ENCODE data around the gene GPR37L1. TPM values are rescaled to one million over a fixed set of nuclear protein-coding genes. Genes with fewer than 3 reads are reported as not detected.

GPR37L1 gene
- total and polyA plus RNA-seq, 10 of the 15 experiments (the other 5 are each of a cell fraction or from before 2014, with no cell fraction given), result under 0.01 to 0.08 (median 0.02) TPM; not detected in 5

DNA sequence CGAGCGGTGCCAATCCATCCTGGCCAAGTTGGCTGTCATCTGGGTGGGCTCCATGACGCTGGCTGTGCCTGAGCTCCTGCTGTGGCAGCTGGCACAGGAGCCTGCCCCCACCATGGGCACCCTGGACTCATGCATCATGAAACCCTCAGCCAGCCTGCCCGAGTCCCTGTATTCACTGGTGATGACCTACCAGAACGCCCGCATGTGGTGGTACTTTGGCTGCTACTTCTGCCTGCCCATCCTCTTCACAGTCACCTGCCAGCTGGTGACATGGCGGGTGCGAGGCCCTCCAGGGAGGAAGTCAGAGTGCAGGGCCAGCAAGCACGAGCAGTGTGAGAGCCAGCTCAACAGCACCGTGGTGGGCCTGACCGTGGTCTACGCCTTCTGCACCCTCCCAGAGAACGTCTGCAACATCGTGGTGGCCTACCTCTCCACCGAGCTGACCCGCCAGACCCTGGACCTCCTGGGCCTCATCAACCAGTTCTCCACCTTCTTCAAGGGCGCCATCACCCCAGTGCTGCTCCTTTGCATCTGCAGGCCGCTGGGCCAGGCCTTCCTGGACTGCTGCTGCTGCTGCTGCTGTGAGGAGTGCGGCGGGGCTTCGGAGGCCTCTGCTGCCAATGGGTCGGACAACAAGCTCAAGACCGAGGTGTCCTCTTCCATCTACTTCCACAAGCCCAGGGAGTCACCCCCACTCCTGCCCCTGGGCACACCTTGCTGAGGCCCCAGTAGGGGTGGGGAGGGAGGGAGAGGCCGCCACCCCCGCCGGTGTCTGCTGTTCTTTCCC, 5.3 kb downstream of the GPR37L1 start:
- H3K4me3 ChIP-seq, result no peak overlapping the region
- POLR2A ChIA-PET, result no interaction called here
- CTCF ChIA-PET, result interaction anchor here (1.2 kb wide), 1 partner anchor 122 kb away, joined by 3 read pairs; no protein-coding TSS in a partner anchor
- ATAC-seq (no peak), FAIRE-seq (no peak), DNase-seq (ENCODE audit: low read depth, low spot score) (no peak)
- peaks cover 0 to 2% of the 10 kb centered on the region in 2 experiments for H3K27me3 ChIP-seq (replicated peaks in 1 of 2; ENCODE audit: control insufficient read depth in 2 of 2, insufficient read depth in 2 of 2, low read length in 1 of 2)
- H4K20me1 ChIP-seq (ENCODE audit: control insufficient read depth, insufficient read depth), result peaks cover 3% of the 10 kb centered on the region; the same call in 1 of the 2 replicates
- RAD21 ChIA-PET (ENCODE audit: unreplicated experiment), result no interaction called here
- no peak overlapping the region for H3K27ac ChIP-seq (ENCODE audit: control insufficient read depth, insufficient read depth)
- SMC1A ChIA-PET (ENCODE audit: uncharacterized antibody, unreplicated experiment), result no interaction called here
- no peak overlapping the region for H3K9ac ChIP-seq (ENCODE audit: control insufficient read depth, insufficient read depth, low read length)
- H3K4me1 ChIP-seq (ENCODE audit: control insufficient read depth, insufficient read depth, low read length), result no peaks in the 10 kb centered on the region
- no peaks in the 10 kb centered on the region for H3K79me2 ChIP-seq (ENCODE audit: control insufficient read depth, insufficient read depth, low read length)
- intact Hi-C loops (cut with micrococcal nuclease; ENCODE audit: unreplicated experiment), result no loop called here
- H3K4me2 ChIP-seq (ENCODE audit: control insufficient read depth, insufficient read depth), result no peak overlapping the region
- no TSS peak for BruUV-seq (replicated peaks)
- in situ Hi-C loops (cut with MboI), result no loop called here
- H3K36me3 ChIP-seq (ENCODE audit: control insufficient read depth in 2 of 2, insufficient read depth in 2 of 2, low read length in 1 of 2), result peaks cover 0 to 5% of the 10 kb centered on the region in 2 experiments; a peak in 3 of 4 replicates
- WGBS (ENCODE audit: insufficient coverage, insufficient replicate concordance, low lambda C conversion rate, missing lambda C conversion rate), result 72% methylated on average over 25 of the region's 26 CpGs
- TF ChIP-seq ZZZ3 (IDR thresholded peaks at IDR 0.05; ENCODE audit: control insufficient read depth, insufficient read length, low read depth), result no peak
- no peak for TF ChIP-seq POLR2AphosphoS5 (IDR thresholded peaks at IDR 0.05; ENCODE audit: low read length)
- no peak for TF ChIP-seq NFYB (IDR thresholded peaks at IDR 0.05; ENCODE audit: insufficient read depth, low read depth, low read length)
- no peak for TF ChIP-seq JUND (IDR thresholded peaks at IDR 0.05; ENCODE audit: low read depth, low read length)
- TF ChIP-seq, protein P1, sequence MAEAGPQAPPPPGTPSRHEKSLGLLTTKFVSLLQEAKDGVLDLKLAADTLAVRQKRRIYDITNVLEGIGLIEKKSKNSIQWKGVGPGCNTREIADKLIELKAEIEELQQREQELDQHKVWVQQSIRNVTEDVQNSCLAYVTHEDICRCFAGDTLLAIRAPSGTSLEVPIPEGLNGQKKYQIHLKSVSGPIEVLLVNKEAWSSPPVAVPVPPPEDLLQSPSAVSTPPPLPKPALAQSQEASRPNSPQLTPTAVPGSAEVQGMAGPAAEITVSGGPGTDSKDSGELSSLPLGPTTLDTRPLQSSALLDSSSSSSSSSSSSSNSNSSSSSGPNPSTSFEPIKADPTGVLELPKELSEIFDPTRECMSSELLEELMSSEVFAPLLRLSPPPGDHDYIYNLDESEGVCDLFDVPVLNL (IDR thresholded peaks at IDR 0.05; ENCODE audit: low read depth, low read length), result no peak
- no peak for TF ChIP-seq MYC (IDR thresholded peaks at IDR 0.05; ENCODE audit: insufficient read depth, insufficient read length, insufficient replicate concordance, low read length, severe bottlenecking)
- TF ChIP-seq SUPT20H (IDR thresholded peaks at IDR 0.05; ENCODE audit: borderline replicate concordance, control insufficient read depth, low read depth, low read length), result no peak
- TF ChIP-seq BRCA1 (IDR thresholded peaks at IDR 0.05; ENCODE audit: low read depth, low read length), result no peak
- TF ChIP-seq SIX5 (IDR thresholded peaks at IDR 0.05; ENCODE audit: low read depth, low read length, severe bottlenecking), result no peak
- TF ChIP-seq SMAD5 (IDR thresholded peaks at IDR 0.05; ENCODE audit: low read depth), result no peak
- TF ChIP-seq, protein P2, sequence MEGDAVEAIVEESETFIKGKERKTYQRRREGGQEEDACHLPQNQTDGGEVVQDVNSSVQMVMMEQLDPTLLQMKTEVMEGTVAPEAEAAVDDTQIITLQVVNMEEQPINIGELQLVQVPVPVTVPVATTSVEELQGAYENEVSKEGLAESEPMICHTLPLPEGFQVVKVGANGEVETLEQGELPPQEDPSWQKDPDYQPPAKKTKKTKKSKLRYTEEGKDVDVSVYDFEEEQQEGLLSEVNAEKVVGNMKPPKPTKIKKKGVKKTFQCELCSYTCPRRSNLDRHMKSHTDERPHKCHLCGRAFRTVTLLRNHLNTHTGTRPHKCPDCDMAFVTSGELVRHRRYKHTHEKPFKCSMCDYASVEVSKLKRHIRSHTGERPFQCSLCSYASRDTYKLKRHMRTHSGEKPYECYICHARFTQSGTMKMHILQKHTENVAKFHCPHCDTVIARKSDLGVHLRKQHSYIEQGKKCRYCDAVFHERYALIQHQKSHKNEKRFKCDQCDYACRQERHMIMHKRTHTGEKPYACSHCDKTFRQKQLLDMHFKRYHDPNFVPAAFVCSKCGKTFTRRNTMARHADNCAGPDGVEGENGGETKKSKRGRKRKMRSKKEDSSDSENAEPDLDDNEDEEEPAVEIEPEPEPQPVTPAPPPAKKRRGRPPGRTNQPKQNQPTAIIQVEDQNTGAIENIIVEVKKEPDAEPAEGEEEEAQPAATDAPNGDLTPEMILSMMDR (IDR thresholded peaks at IDR 0.05 in 2 of 3, conservative IDR thresholded peaks at IDR 0.05 in 1 of 3; ENCODE audit: control insufficient read depth in 2 of 3, extremely low read depth in 1 of 3, insufficient read depth in 1 of 3, low read depth in 3 of 3, low read length in 3 of 3), result no peak
- H3K9me3 ChIP-seq (replicated peaks; ENCODE audit: control insufficient read depth, insufficient read depth, low read length), result no peaks in the 10 kb centered on the region
- no peak overlapping the region for H2AFZ ChIP-seq (ENCODE audit: control insufficient read depth, low read depth, low read length)
